ENCODE measurements around the gene LRRC8B. TPM values are rescaled to one million over a fixed set of nuclear protein-coding genes. Genes with fewer than 3 reads are reported as not detected.
"Not testable (repeated sequence)": the region's sequence is repeated elsewhere in the genome, so short reads cannot be mapped to it uniquely, and the experiment has no call there.

LRRC8B gene
- total RNA-seq, 1 donor from 2014 or later, result 12.5 TPM

- Mint-ChIP-seq H3K27me3 (ENCODE audit: low read depth) (no peaks in the 10 kb centered on the region), H3K9me3 (no peaks in the 10 kb centered on the region), H3K36me3 (no peaks in the 10 kb centered on the region), H3K4me3 (no peak overlapping the region), H3K27ac (no peak overlapping the region), H3K4me1 (peaks cover 13% of the 10 kb centered on the region)
- TF ChIP-seq CTCF (IDR thresholded peaks at IDR 0.05; ENCODE audit: unreplicated experiment), result no peak
- DNase-seq (ENCODE audit: low spot score in 2 of 2, unreplicated experiment in 2 of 2), result no peak
Measured at GRCh38 chr1:89539128-89539527, 14.5 kb downstream of the LRRC8B start.

GRCh38 chr1:89540406-89540970, 15.9 kb downstream of the LRRC8B start:
- TF ChIP-seq CTCF (IDR thresholded peaks at IDR 0.05; ENCODE audit: unreplicated experiment), result no peak
- peaks cover 15% of the 10 kb centered on the region for H3K4me1 Mint-ChIP-seq
- H3K9me3 Mint-ChIP-seq, result no peaks in the 10 kb centered on the region
- no peak overlapping the region for H3K27ac Mint-ChIP-seq
- no peaks in the 10 kb centered on the region for H3K36me3 Mint-ChIP-seq
- H3K4me3 Mint-ChIP-seq, result no peak overlapping the region
- DNase-seq (ENCODE audit: low spot score in 2 of 2, unreplicated experiment in 2 of 2), result no peak
- H3K27me3 Mint-ChIP-seq (ENCODE audit: low read depth), result peaks cover 2% of the 10 kb centered on the region

- peaks cover 2% of the 10 kb centered on the region for H3K27me3 Mint-ChIP-seq (ENCODE audit: low read depth)
- H3K36me3 Mint-ChIP-seq, result no peaks in the 10 kb centered on the region
- no peak overlapping the region for H3K4me3 Mint-ChIP-seq
- peaks cover 30% of the 10 kb centered on the region for H3K4me1 Mint-ChIP-seq
- no peak for DNase-seq (ENCODE audit: low spot score in 2 of 2, unreplicated experiment in 2 of 2)
- no peak overlapping the region for H3K27ac Mint-ChIP-seq
- TF ChIP-seq CTCF (IDR thresholded peaks at IDR 0.05; ENCODE audit: unreplicated experiment), result no peak
- no peaks in the 10 kb centered on the region for H3K9me3 Mint-ChIP-seq
Measured at GRCh38 chr1:89542345-89542744, 17.7 kb downstream of the LRRC8B start.

- H3K4me3 Mint-ChIP-seq; H3K36me3 Mint-ChIP-seq; H3K27me3 Mint-ChIP-seq (ENCODE audit: low read depth); H3K27ac Mint-ChIP-seq; DNase-seq (ENCODE audit: low spot score in 2 of 2, unreplicated experiment in 2 of 2); H3K9me3 Mint-ChIP-seq: not testable (repeated sequence)
- H3K4me1 Mint-ChIP-seq, result peaks cover 41% of the 10 kb centered on the region
Measured at GRCh38 chr1:89543632-89544031, 19.0 kb downstream of the LRRC8B start.

- Mint-ChIP-seq H3K36me3 (no peaks in the 10 kb centered on the region), H3K4me3 (no peak overlapping the region), H3K4me1 (peaks cover 46% of the 10 kb centered on the region), H3K27ac (no peak overlapping the region), H3K9me3 (no peaks in the 10 kb centered on the region), H3K27me3 (ENCODE audit: low read depth) (peaks cover 2% of the 10 kb centered on the region)
- no peak for DNase-seq (ENCODE audit: low spot score in 2 of 2, unreplicated experiment in 2 of 2)
- no peak for TF ChIP-seq CTCF (IDR thresholded peaks at IDR 0.05; ENCODE audit: unreplicated experiment)
Measured at GRCh38 chr1:89545264-89546038, 20.8 kb downstream of the LRRC8B start.

- H3K4me3 Mint-ChIP-seq, result no peak overlapping the region
- H3K27me3 Mint-ChIP-seq (ENCODE audit: low read depth), result peaks cover 4% of the 10 kb centered on the region
- no peak for DNase-seq (ENCODE audit: low spot score in 2 of 2, unreplicated experiment in 2 of 2)
- H3K4me1 Mint-ChIP-seq, result peaks cover 49% of the 10 kb centered on the region
- H3K27ac Mint-ChIP-seq, result no peak overlapping the region
- H3K9me3 Mint-ChIP-seq, result no peaks in the 10 kb centered on the region
- H3K36me3 Mint-ChIP-seq, result no peaks in the 10 kb centered on the region
- no peak for TF ChIP-seq CTCF (IDR thresholded peaks at IDR 0.05; ENCODE audit: unreplicated experiment)
Measured at GRCh38 chr1:89546082-89546889, 21.7 kb downstream of the LRRC8B start.

Data from mesothelial cell of epicardium (in vitro differentiated cells).